Thoracic aorta (tissue), 2 donors: ENCODE measurements around the gene TMEM130. TPM values are rescaled to one million over a fixed set of nuclear protein-coding genes. Genes with fewer than 3 reads are reported as not detected.
A peak's percentile ranks its signal among the peaks of the same experiment; 100 is the strongest.

Experiments
- ATAC-seq: fragments of 150-250 bp; one replicate; pipeline ENCODE4 v1.8.0; 2017; ENCODE audit warnings: low read depth; ENCODE audit not compliant: insufficient number of reproducible peaks, low FRiP score
- DNase-seq: peaks from one replicate; pipeline ENCODE4 v3.0.0-alpha.2; 2020; ENCODE audit warnings: low spot score
- H3K27ac ChIP-seq, 2 donors: fragments of 200-600 bp; sonication (generic); 1 replicate in 1 of 2; 2 replicates in 1 of 2; pipeline ENCODE4 v1.5.1; 2016; ENCODE audit warnings: mild to moderate bottlenecking in 2 of 2, moderate library complexity in 2 of 2
- H3K27me3 ChIP-seq: fragments of 200-600 bp; sonication (generic); replicated peaks from 2 replicates; pipeline ENCODE4 v1.6.0; 2016; ENCODE audit warnings: mild to moderate bottlenecking; ENCODE audit not compliant: insufficient read depth
- H3K36me3 ChIP-seq: fragments of 200-600 bp; sonication (generic); one replicate; pipeline ENCODE4 v1.5.1; 2016
- H3K4me1 ChIP-seq, 2 donors: fragments of 200-600 bp; sonication (generic); 1 replicate in 1 of 2; 2 replicates in 1 of 2; pipeline versions ENCODE4 v1.5.1 to v1.6.0; 2016; ENCODE audit warnings: low read depth in 2 of 2, mild to moderate bottlenecking in 1 of 2; ENCODE audit not compliant: control insufficient read depth in 1 of 2
- H3K4me3 ChIP-seq: fragments of 200-600 bp; sonication (generic); 2 replicates; pipeline ENCODE4 v1.5.1; 2016; ENCODE audit warnings: mild to moderate bottlenecking
- H3K9me3 ChIP-seq: fragments of 200-600 bp; sonication (generic); 2 replicates; pipeline ENCODE4 v1.5.1; 2016
- total RNA-seq, 2 donors: library from RNA; depleted of rRNA; stranded (reverse); fragments of >200 nt; gene quantifications; one replicate each; pipeline versions ENCODE4 v1.1.0 to v1.2.3, GENCODE V29; 2016
- TF ChIP-seq, protein P1 (sequence below): fragments of 200-600 bp; sonication (generic); IDR thresholded peaks from one replicate; pipeline ENCODE4 v1.5.1; 2019; ENCODE audit warnings: antibody characterized with exemption

Gene TMEM130
- total RNA-seq, 2 donors from 2014 or later: 26.2 to 57.0 TPM

DNA sequence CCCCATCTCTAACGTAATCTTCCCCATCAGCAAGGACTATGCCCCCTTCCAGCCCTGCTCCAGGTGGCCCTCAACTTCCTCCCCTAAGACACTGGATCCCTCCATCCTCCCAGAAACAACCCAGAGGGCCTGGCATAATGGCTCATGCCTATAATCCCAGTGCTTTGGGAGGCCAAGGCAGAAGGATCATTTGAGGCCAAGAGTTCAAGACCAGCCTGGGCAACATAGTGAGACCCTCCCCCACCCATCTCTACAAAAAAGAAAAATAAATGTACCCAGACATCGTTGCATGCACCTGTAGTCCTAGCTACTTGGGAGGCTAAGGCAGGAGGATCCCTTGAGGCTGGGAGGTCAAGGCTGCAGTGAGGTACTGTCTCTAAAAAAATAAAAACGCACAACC lies 42.6 kb downstream of the TMEM130 start:
- ATAC-seq: no peak
- Histone ChIP-seq H3K4me1 (peaks cover 12 to 30% of the 10 kb centered on the region in 2 donors), H3K9me3 (no peaks in the 10 kb centered on the region), H3K27me3 (no peaks in the 10 kb centered on the region), H3K4me3 (no peak overlapping the region), H3K27ac (peak overlapping the region; percentile 56 to 81), H3K36me3 (no peaks in the 10 kb centered on the region)
- no peak for DNase-seq
- TF ChIP-seq, protein P1, sequence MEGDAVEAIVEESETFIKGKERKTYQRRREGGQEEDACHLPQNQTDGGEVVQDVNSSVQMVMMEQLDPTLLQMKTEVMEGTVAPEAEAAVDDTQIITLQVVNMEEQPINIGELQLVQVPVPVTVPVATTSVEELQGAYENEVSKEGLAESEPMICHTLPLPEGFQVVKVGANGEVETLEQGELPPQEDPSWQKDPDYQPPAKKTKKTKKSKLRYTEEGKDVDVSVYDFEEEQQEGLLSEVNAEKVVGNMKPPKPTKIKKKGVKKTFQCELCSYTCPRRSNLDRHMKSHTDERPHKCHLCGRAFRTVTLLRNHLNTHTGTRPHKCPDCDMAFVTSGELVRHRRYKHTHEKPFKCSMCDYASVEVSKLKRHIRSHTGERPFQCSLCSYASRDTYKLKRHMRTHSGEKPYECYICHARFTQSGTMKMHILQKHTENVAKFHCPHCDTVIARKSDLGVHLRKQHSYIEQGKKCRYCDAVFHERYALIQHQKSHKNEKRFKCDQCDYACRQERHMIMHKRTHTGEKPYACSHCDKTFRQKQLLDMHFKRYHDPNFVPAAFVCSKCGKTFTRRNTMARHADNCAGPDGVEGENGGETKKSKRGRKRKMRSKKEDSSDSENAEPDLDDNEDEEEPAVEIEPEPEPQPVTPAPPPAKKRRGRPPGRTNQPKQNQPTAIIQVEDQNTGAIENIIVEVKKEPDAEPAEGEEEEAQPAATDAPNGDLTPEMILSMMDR: no peak

DNA sequence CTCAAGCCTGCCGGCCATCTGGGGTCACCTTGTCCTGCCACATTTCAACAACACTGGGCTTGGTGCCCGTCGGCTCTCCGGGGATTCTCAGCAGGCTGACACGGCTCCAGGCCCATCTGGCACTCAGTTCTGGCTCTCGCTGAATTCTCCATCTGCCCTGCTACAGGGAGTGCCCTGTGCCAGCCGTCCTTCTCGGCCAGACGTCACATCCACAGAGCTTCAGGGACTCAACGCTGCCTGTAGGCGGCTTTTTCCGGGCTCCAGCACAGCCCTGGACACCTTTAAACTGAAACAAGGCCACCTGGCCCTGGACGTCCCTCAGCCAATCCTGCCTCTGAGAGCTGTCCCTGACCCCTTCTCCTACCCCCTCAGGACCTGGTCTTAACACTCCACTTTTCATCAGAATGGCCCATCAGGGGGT lies 43.0 kb downstream of the TMEM130 start:
- H3K27ac ChIP-seq: peak overlapping the region; percentile 74 to 81
- DNase-seq: peak; percentile 80

DNA sequence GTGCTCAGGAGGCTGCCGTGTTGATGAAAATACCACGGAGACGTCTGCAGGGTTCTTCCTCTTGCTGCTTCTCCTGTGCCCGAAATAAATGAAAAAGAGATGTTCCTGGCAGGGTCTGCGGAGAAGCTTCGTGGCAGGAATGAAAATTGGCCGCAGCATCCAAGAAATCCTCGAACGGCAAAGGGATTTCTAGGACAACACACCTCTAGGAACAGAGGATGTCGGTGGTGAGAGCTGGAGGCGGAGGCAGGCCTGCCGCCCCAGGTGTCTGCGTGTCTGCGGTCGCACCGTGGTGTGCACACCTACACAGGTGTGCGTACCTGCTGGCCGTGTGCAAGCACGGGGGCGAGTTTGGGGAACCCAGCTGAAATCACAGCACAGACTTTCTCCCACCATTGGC lies 43.4 kb downstream of the TMEM130 start:
- TF ChIP-seq, protein P1: no peak
- ATAC-seq: no peak

More for the DNA sequence above, 43.0 kb downstream of the TMEM130 start:
- Histone ChIP-seq H3K4me1 (peaks cover 12 to 35% of the 10 kb centered on the region in 2 donors), H3K36me3 (no peaks in the 10 kb centered on the region), H3K4me3 (no peak overlapping the region), H3K27me3 (no peaks in the 10 kb centered on the region), H3K9me3 (no peaks in the 10 kb centered on the region)
- peak; percentile 72 for ATAC-seq
- TF ChIP-seq, protein P1: peak; percentile 69

DNA sequence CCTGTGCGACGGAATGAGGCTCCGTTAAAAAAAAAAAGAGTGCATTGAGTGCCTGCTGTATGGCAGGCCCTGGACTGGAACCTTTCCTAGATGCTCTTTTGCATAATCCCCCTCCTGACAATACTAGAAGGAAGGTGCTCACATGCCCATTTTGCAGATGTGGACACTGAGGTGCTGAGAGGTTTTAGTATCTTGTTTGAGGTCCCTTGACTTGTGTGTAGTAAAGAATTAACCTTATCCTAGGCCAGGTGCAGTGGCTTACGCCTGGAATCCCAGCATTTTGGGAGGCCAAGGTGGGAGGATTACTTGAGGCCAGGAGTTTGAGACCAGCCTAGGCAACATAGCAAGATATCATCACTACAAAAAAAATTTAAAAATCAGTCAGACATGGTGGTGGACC lies 46.6 kb downstream of the TMEM130 start:
- H3K27ac ChIP-seq: peak overlapping the region in 1 of 2 donors; percentile 99
- ATAC-seq (no peak), DNase-seq (no peak)
- peaks cover 21 to 54% of the 10 kb centered on the region in 2 donors for H3K4me1 ChIP-seq
- no peaks in the 10 kb centered on the region for H3K9me3 ChIP-seq
- no peaks in the 10 kb centered on the region for H3K27me3 ChIP-seq
- no peak overlapping the region for H3K4me3 ChIP-seq
- no peaks in the 10 kb centered on the region for H3K36me3 ChIP-seq
- TF ChIP-seq, protein P1: no peak

More for the DNA sequence above, 43.4 kb downstream of the TMEM130 start:
- Histone ChIP-seq H3K4me3 (no peak overlapping the region), H3K9me3 (no peaks in the 10 kb centered on the region), H3K27me3 (no peaks in the 10 kb centered on the region), H3K36me3 (no peaks in the 10 kb centered on the region), H3K4me1 (peaks cover 12 to 38% of the 10 kb centered on the region in 2 donors), H3K27ac (peak overlapping the region; percentile 74 to 81)
- DNase-seq: no peak

DNA sequence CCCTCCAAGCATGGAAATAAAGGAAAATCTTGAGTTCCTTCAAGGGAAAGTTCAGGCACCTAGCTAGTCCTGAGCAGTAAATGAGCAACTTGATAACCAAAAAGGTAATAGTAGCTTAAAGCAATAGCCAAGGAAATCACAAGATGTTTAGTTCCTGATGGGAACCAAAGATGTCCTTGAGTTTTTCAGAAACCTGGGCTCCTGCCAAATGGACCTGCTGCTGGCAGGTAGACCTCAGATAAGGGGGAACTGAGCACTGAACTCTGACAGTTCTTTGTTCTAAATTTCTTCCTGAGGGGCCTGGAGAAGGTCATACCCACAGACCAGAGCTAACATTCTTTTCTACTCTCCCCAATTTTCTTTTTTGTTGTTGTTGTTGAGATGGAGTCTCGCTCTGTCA lies 48.5 kb downstream of the TMEM130 start:
- Histone ChIP-seq H3K4me1 (peaks cover 24 to 58% of the 10 kb centered on the region in 2 donors), H3K9me3 (no peaks in the 10 kb centered on the region), H3K36me3 (no peaks in the 10 kb centered on the region), H3K27me3 (no peaks in the 10 kb centered on the region), H3K4me3 (no peak overlapping the region), H3K27ac (peak overlapping the region; percentile 39 to 99)
- TF ChIP-seq, protein P1: no peak
- ATAC-seq: no peak
- no peak for DNase-seq
